GM12878 (cell line): ENCODE results near the gene HDAC2. TPM values are rescaled to one million over a fixed set of nuclear protein-coding genes. Genes with fewer than 3 reads are reported as not detected.
A peak's percentile ranks its signal among the peaks of the same experiment; 100 is the strongest.

Experiments used
- ATAC-seq: fragments of 200-7000 bp; cut with Tn5 transposase; 3 replicates; pipeline ENCODE4 v1.9.1; 2020; ENCODE audit warnings: mild to moderate bottlenecking, moderate library complexity
- BruUV-seq: library from RNA; stranded (reverse); fragments of 400-500 nt; replicated peaks from 2 replicates; lab custom pipeline; 2021; lab: Mats Ljungman, UMichigan
- CTCF ChIA-PET: fragments of 300-600 bp; sonication (Branson Sonifier 250); formaldehyde crosslinking; extraction: SDS; loops from one replicate; lab custom pipeline; 2021; ENCODE audit warnings: inconsistent platforms; lab: Yijun Ruan, JAX
- POLR2A ChIA-PET: fragments of 350-600 bp; formaldehyde crosslinking; extraction: SDS; loops from one replicate; lab custom pipeline; 2021; ENCODE audit warnings: inconsistent platforms; lab: Charles Lee
- RAD21 ChIA-PET: fragments of 300-600 bp; sonication (Branson Sonifier 250); formaldehyde crosslinking; loops from one replicate; lab custom pipeline; 2023; ENCODE audit warnings: antibody characterized with exemption; ENCODE audit not compliant: unreplicated experiment; lab: Charles Lee
- SMC1A ChIA-PET: fragments of 300-600 bp; sonication (Branson Sonifier 250); formaldehyde crosslinking; loops from one replicate; lab custom pipeline; 2023; ENCODE audit not compliant: unreplicated experiment, uncharacterized antibody; lab: Charles Lee
- DNase-seq: peaks from one replicate; pipeline ENCODE4 v3.0.0-alpha.2; 2011; ENCODE audit warnings: low read depth, low spot score
- FAIRE-seq: peaks from 3 replicates; lab custom pipeline; 2011; peaks lifted over from hg19 to GRCh38; lab: Jason Lieb, UNC
- H2AFZ ChIP-seq: 2 replicates; pipeline ENCODE4 v1.6.0; 2011; ENCODE audit warnings: low read depth, low read length, control low read depth; ENCODE audit not compliant: control insufficient read depth
- H3K27ac ChIP-seq: 2 replicates; pipeline ENCODE4 v1.5.1; 2011; ENCODE audit warnings: control low read depth; ENCODE audit not compliant: control insufficient read depth, insufficient read depth
- H3K27me3 ChIP-seq, 2 experiments: replicated peaks in 1 of 2; 2 replicates each; pipeline versions ENCODE4 v1.6.0 to v1.6.1; 2011; ENCODE audit warnings: low read length in 1 of 2; ENCODE audit not compliant: control insufficient read depth in 2 of 2, insufficient read depth in 2 of 2
- H3K36me3 ChIP-seq, 2 experiments: 2 replicates each; pipeline ENCODE4 v1.5.1; 2011; ENCODE audit warnings: low read length in 1 of 2; ENCODE audit not compliant: control insufficient read depth in 2 of 2, insufficient read depth in 2 of 2
- H3K4me1 ChIP-seq: 2 replicates; pipeline ENCODE4 v1.6.1; 2011; ENCODE audit warnings: mild to moderate bottlenecking, low read length, moderate library complexity, mixed read lengths; ENCODE audit not compliant: control insufficient read depth, insufficient read depth
- H3K4me2 ChIP-seq: 2 replicates; pipeline ENCODE4 v1.6.0; 2011; ENCODE audit warnings: control low read depth; ENCODE audit not compliant: control insufficient read depth, insufficient read depth
- H3K4me3 ChIP-seq: fragments of 200-600 bp; sonication (generic); 2 replicates; pipeline ENCODE4 v1.5.1; 2016
- H3K79me2 ChIP-seq: 2 replicates; pipeline ENCODE4 v1.6.0; 2011; ENCODE audit warnings: low read length; ENCODE audit not compliant: control insufficient read depth, insufficient read depth
- H3K9ac ChIP-seq: 2 replicates; pipeline ENCODE4 v1.8.0; 2011; ENCODE audit warnings: low read length, control low read depth, mixed read lengths; ENCODE audit not compliant: control insufficient read depth, insufficient read depth
- H3K9me3 ChIP-seq: replicated peaks from 3 replicates; pipeline ENCODE4 v1.5.1; 2011; ENCODE audit warnings: mild to moderate bottlenecking, low read length; ENCODE audit not compliant: control insufficient read depth, insufficient read depth
- H4K20me1 ChIP-seq: 2 replicates; pipeline ENCODE4 v1.6.0; 2011; ENCODE audit not compliant: control insufficient read depth, insufficient read depth
- ZBED1 ChIP-seq: IDR thresholded peaks from 2 replicates; pipeline ENCODE4 v1.6.1; 2016; ENCODE audit warnings: borderline replicate concordance
- WGBS: methylation state at CpG from one replicate; pipeline ENCODE4 v1.1.6; 2016; ENCODE audit warnings: low lambda C conversion rate; ENCODE audit not compliant: insufficient replicate concordance, insufficient coverage; ENCODE audit errors: missing lambda C conversion rate; 5-methylcytosine and 5-hydroxymethylcytosine counted together
- in situ Hi-C: fragments of 300-500 bp; cut with MboI; formaldehyde crosslinking; loops from 9 replicates; pipeline ENCODE4 v1.14.3; 2018; ENCODE audit warnings: mixed read lengths
- intact Hi-C: fragments of 100-400 bp; cut with micrococcal nuclease; formaldehyde crosslinking; loops from one replicate; pipeline ENCODE4 v1.14.2; 2022; ENCODE audit not compliant: unreplicated experiment
- polyA plus RNA-seq, 11 experiments: library from polyadenylated mRNA; depleted of rRNA in 4 of 11; unstranded in 6 of 11; stranded (reverse) in 5 of 11; fragments of >200 nt; fragmentation: Nextera tagmentation in 4 of 11; fragmentation: Illumina TruSeq in 1 of 11; extraction: Ambion mirVana in 4 of 11; extraction: Trizol in 1 of 11; gene quantifications; 1 replicate in 1 of 11; 2 replicates in 10 of 11; pipeline versions ENCODE4 v1.2.1 to v1.2.3, GENCODE V29; 2011 to 2016; ENCODE audit warnings: inconsistent platforms in 2 of 11, missing spikeins in 2 of 11, low read depth in 1 of 11
- total RNA-seq, 4 experiments: library from RNA; depleted of rRNA in 3 of 4; stranded (reverse); fragments of >200 nt in 3 of 4; fragmentation: Illumina TruSeq in 1 of 4; extraction: Trizol in 1 of 4; gene quantifications; 2 replicates each; pipeline versions ENCODE4 v1.2.1 to v1.2.3, GENCODE V29; 2013 to 2021
- TF ChIP-seq, protein P1 (sequence below): fragments of 450-650 bp; formaldehyde crosslinking; IDR thresholded peaks from 2 replicates; pipeline ENCODE4 v1.4.0; 2020; ENCODE audit warnings: mild to moderate bottlenecking, moderate library complexity
- TF ChIP-seq, protein P2 (sequence below): fragments of 450-650 bp; IDR thresholded peaks from 2 replicates; pipeline ENCODE4 v1.6.1; 2016; ENCODE audit warnings: mild to moderate bottlenecking

Gene HDAC2
- total and polyA plus RNA-seq, 10 of the 15 experiments (the other 5 are each of a cell fraction or from before 2014, with no cell fraction given): 40.4 to 210 (median 114) TPM

DNA sequence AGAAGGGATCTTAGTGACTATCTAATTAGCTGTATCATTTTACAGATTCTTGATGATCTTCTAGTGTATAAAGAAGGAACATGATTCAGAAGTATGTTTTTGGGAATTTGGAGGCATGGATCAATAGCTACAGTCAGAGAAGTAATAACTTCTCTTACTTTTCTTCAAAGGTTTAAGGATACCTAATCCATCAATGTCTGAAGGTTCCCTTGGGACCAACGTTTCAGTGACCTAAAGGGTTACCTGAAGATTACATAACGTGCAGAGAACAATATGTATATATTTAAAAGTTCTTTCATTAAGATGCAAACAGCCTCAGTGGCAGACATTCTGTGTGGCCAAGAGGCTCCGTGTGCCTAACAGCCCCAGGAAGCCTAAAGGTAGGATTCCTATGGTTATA is 3.2 kb downstream of the HDAC2 start:
- POLR2A ChIA-PET: interaction anchor here (0.7 kb wide), 1 partner anchor 30 kb away, joined by 3 read pairs; no protein-coding TSS in a partner anchor
- WGBS: 67% methylated on average over 3 of the region's 3 CpGs
- Histone ChIP-seq H3K4me3 (peak overlapping the region; percentile 26; the same call in 1 of the 2 replicates), H3K9me3 (no peaks in the 10 kb centered on the region), H3K79me2 (peaks cover 71% of the 10 kb centered on the region), H3K4me1 (no peaks in the 10 kb centered on the region), H2AFZ (no peak overlapping the region), H3K27me3 (no peaks in the 10 kb centered on the region), H3K36me3 (no peaks in the 10 kb centered on the region), H3K4me2 (0 out of 2 replicates have a peak overlapping the region, but pooled peaks have one; percentile 3), H4K20me1 (no peaks in the 10 kb centered on the region), H3K9ac (no peak overlapping the region), H3K27ac (no peak overlapping the region)
- CTCF ChIA-PET: interaction anchor here (1.1 to 1.5 kb wide), 5 partner anchors 9 to 661 kb away, joined by 3 to 4 read pairs (median 3); no protein-coding TSS in a partner anchor
- intact Hi-C loops (loop anchor here (10.0 kb wide), 1 partner anchor 323 kb away; no protein-coding TSS in a partner anchor), in situ Hi-C loops (no loop called here)
- RAD21 ChIA-PET: interaction anchor here (0.7 kb wide), 1 partner anchor 16 kb away, joined by 3 read pairs; no protein-coding TSS in a partner anchor
- TF ChIP-seq, protein P1, sequence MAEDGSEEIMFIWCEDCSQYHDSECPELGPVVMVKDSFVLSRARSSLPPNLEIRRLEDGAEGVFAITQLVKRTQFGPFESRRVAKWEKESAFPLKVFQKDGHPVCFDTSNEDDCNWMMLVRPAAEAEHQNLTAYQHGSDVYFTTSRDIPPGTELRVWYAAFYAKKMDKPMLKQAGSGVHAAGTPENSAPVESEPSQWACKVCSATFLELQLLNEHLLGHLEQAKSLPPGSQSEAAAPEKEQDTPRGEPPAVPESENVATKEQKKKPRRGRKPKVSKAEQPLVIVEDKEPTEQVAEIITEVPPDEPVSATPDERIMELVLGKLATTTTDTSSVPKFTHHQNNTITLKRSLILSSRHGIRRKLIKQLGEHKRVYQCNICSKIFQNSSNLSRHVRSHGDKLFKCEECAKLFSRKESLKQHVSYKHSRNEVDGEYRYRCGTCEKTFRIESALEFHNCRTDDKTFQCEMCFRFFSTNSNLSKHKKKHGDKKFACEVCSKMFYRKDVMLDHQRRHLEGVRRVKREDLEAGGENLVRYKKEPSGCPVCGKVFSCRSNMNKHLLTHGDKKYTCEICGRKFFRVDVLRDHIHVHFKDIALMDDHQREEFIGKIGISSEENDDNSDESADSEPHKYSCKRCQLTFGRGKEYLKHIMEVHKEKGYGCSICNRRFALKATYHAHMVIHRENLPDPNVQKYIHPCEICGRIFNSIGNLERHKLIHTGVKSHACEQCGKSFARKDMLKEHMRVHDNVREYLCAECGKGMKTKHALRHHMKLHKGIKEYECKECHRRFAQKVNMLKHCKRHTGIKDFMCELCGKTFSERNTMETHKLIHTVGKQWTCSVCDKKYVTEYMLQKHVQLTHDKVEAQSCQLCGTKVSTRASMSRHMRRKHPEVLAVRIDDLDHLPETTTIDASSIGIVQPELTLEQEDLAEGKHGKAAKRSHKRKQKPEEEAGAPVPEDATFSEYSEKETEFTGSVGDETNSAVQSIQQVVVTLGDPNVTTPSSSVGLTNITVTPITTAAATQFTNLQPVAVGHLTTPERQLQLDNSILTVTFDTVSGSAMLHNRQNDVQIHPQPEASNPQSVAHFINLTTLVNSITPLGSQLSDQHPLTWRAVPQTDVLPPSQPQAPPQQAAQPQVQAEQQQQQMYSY (CRISPR knock-in tag): no peak
- TF ChIP-seq, protein P2, sequence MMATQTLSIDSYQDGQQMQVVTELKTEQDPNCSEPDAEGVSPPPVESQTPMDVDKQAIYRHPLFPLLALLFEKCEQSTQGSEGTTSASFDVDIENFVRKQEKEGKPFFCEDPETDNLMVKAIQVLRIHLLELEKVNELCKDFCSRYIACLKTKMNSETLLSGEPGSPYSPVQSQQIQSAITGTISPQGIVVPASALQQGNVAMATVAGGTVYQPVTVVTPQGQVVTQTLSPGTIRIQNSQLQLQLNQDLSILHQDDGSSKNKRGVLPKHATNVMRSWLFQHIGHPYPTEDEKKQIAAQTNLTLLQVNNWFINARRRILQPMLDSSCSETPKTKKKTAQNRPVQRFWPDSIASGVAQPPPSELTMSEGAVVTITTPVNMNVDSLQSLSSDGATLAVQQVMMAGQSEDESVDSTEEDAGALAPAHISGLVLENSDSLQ: peak; percentile 64
- TF ChIP-seq ZBED1: no peak
- SMC1A ChIA-PET: interaction anchor here (1.3 to 2.7 kb wide), 2 partner anchors 9 to 11 kb away, joined by 3 to 25 read pairs; no protein-coding TSS in a partner anchor
- no TSS peak for BruUV-seq
- FAIRE-seq (no peak), DNase-seq (no peak), ATAC-seq (no peak)
